Stimulated activated naive CD8-positive, alpha-beta T cell treated with anti-CD3 and anti-CD28 coated beads, Interleukin-15, Interleukin-2, amounts not matched to agents 100 U/mL and 50 U/mL, for 24 hours (primary cell): ENCODE data around the gene CDK9.

Experiments used
- ATAC-seq: fragments of 150-1000 bp; cut with Tn5 transposase; one replicate; pipeline ENCODE4 v1.10.0; 2021
- DNase-seq: peaks from one replicate; pipeline ENCODE4 v3.0.0; 2021

CDK9 gene

GRCh38 chr9:127803507-127804352, 17.9 kb downstream of the CDK9 start:
- ATAC-seq (peak; percentile 6), DNase-seq (peak; percentile 37)

DNA sequence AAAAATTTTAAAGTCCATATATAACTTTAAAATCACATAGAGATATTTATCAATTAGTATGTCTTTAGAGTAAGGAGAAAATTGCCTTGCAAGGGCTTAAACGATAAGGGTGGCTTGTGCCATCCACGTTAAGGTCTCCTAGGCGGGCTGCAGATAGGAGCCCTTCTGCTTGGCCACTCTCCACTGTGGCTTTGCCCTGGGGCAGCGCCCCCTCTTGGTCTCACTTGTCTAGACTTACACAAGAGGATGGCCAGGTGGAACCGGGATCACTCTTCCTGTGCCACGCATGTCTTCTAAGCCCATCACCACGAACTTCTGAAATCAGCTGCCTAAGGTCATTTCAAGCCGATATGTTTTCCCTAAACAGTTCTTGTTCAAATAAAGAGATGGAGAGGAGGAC, 19.8 kb downstream of the CDK9 start:
- no peak for ATAC-seq
- peak; percentile 67 for DNase-seq

DNA sequence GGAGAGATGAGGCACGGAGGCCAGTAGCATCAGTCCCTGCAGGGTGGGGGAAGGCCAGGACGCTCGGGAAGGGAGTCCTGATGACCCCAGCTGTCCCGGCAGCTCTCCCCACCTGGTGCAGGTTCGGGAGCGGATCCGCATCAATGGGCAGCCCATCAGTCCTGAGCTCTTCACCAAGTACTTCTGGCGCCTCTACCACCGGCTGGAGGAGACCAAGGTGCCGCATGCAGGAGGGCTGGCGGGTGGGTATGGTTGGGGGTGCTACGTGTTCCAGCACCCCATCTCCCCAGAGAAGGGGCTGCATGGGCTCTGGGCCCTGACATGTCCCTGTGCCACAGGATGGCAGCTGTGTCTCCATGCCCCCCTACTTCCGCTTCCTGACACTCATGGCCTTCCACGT, 21.0 kb downstream of the CDK9 start:
- no peak for DNase-seq
- ATAC-seq = no peak

DNA sequence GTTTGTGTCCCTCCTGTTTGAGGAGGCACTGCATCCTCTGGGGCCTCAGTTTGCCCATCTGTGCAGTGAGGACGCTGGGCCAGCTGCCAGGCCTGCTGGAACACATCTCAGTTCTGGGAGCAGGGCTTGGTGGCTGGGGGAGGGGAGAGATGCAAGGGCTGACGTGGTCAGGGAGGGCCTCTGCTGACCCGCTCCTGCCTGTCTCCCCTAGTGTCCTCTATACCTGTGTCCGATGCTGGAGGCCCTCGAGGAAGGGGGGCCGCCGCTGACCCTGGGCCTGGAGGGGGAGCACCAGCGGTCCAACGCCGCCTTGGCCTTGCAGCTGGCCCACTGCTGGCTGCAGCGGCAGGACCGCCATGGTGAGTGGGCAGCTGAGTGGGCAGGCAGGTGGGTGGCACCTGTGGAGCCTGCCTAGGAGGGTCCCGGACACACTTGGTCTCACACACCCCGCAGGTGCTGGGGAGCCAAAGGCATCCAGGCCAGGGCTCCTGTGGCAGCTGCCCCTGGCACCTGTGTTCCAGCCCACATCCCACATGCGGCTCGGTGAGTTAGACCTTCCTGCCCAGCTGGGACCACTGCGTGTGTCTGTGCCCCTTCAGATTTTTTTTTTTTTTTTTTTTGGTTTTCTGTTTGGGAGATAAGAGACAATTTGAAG, 22.6 kb downstream of the CDK9 start:
- no peak for ATAC-seq
- no peak for DNase-seq

DNA sequence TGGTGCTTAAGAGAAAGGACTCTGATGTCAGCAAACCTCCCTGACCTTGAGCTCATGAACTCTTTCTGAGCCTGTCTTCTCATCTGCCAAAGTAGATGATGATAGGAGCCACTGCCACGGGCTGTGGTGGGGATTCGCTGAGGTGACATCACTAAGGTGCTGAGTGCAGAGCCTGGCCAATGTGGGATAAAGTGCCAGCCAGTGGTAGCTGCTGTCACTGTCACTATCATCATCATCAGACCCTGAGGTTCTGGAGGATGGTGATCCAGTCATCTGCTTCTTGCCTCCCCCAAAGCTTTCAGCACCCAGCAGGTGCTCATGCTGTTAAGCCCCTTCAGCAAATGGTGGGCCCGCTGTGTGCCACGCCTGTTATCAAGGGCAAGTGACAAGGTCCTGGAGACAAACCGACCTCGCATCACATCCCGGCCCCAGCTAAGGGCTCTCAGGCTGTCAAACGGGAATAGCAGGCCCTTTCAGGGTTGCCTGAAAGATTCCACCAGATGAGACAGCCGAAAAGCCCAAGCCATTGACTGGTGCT, 23.2 kb downstream of the CDK9 start:
- ATAC-seq (peak; percentile 26), DNase-seq (no peak)

DNA sequence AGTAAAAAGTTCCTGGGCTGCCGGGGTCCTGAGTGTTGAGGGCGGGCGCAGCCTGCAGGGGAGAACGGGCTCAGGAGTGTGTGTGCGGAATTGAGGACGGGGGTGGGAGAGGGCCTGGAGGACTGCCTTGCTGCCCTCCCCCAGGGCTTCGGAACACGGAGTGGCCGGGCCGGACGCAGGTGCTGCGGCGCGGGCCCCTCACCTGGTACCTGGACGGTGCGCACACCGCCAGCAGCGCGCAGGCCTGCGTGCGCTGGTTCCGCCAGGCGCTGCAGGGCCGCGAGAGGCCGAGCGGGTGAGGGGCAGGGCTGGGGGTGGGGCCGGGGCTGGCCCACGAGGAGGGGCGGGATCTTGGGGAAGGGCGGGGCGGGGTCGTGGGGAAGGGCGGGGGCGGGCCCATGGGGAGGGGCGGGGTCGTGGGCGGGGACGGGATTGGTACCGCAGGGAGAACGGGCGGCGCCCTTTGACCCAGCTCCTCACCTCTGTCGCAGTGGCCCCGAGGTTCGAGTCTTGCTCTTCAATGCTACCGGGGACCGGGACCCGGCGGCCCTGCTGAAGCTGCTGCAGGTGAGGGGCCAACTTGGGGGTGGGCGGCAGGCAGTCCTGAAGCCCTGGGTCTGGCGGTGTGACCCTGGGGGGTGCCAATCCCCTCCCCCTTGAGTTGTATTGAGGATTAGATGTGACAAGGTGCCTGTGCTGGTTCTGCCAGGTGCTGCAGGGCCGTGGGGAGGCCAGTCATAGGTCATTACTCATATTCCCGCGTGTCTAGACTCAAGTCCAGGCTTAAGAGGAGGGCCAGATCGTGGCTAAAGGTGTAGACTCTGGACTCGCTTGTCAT, 23.9 kb downstream of the CDK9 start:
- DNase-seq (no peak), ATAC-seq (no peak)

DNA sequence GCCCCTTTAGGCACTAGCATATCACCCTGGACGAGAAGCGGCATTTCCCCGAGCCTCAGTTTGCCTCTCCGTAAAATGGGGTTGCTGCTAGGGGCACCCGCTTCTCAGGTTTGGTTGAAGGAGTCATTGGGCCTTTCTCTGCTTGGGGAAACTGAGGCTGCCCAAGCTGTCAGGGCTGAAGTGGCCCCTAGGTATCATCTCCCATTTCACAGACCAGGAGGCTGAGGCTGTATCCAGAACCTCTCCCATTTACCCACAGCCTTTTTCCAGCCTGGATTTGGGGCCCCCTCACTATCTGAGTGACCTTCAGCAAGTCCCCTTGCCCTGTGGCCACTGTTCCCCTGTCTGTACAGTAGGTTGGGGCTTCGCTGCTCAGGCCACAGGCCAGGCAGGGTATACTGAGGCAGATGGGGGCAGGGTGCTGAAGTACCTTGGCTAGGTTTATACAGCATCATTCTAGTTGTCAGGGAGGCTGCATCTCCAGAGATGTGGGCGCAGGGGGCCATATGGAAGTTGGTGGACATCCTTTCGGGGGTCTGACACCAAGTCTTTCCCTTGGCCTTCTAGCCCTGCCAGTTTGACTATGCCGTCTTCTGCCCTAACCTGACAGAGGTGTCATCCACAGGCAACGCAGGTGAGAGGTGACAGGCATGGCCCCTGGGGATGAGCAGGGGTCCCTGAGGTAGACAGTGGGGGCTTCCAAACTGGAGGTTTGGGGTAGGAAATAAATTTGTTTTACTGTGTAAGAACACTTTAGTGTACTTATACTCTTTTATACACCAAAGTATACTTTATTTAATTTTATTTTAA, 24.7 kb downstream of the CDK9 start:
- DNase-seq (no peak), ATAC-seq (no peak)

- ATAC-seq (no peak), DNase-seq (no peak)
Observed at GRCh38 chr9:127812011-127812410, 26.2 kb downstream of the CDK9 start.

- ATAC-seq (no peak), DNase-seq (no peak)
Observed at GRCh38 chr9:127812936-127813675, 27.3 kb downstream of the CDK9 start.

GRCh38 chr9:127813686-127814226, 27.9 kb downstream of the CDK9 start:
- ATAC-seq = no peak
- DNase-seq = no peak

DNA sequence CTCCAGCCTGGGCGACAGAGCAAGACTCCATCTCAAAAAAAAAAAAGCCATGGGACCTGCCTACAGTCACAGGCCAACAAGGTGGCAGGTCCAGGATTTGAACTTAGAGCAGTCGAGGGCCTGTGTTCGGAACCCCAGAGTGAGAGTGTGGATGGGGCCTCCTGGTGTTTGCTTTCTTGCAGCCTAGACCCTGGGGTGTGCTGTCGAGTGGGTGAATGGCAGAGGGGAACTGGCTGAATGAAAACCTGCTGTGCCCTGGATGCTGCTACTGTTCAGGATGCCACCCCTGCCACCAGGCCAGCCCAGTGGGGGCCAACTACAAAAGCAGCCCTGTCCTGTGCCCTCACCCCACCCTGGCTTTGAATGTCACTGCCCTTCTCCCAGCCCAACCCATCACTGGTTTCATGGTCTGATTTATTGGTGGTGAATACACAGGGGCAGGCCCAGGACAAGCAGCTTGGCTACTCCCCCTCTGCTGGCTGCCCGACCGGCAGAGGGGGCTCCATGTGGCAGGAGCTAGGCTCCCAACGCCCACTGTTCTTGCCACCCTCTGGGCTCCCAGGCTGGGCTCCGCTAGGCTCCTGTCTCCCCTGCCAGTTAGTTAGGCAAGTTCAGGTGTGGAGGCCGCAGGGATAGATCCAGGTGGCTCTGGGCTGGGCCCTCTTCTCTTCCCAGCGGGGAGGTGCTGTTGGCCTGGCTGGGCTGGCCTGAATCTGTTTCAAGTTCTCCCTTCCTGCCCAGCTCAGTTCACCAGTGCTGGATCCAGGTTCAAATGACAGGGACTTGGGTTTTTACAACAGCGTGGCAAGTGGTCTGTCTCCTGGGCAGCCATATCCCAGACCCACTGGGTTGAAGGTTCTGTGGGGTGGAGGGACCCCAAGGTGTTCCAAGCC, 29.0 kb downstream of the CDK9 start:
- DNase-seq (no peak), ATAC-seq (no peak)

GRCh38 chr9:127815512-127816361, 29.9 kb downstream of the CDK9 start:
- ATAC-seq (no peak), DNase-seq (no peak)

- DNase-seq = no peak
- ATAC-seq = no peak
Observed at GRCh38 chr9:127816362-127816725, 30.5 kb downstream of the CDK9 start.

GRCh38 chr9:127816728-127817127, 30.9 kb downstream of the CDK9 start:
- DNase-seq = no peak
- ATAC-seq = no peak

- no peak for ATAC-seq
- DNase-seq = no peak
Observed at GRCh38 chr9:127817881-127818434, 32.1 kb downstream of the CDK9 start.

DNA sequence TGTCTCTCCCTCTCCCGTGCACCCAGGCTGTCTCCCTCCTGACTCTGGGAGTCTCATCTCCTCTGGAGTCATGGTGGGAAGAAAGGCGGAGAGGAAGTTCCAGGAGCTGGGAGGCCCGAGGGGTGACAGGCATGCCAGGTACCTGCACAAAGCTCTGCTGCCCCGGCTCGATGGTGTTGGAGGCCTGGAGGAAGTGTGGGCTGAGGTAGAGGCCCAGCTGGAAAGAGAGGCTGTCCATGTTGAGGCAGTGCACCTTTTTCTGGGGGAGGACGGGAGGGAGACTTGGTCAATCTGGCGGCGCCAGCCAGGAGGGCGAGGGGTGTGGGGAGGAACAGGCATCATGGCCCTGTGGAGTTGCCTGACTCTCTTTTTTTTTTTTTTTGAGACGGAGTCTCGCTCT, 32.7 kb downstream of the CDK9 start:
- no peak for ATAC-seq
- DNase-seq = no peak

GRCh38 chr9:127822108-127822507, 36.3 kb downstream of the CDK9 start:
- DNase-seq (no peak), ATAC-seq (no peak)

DNA sequence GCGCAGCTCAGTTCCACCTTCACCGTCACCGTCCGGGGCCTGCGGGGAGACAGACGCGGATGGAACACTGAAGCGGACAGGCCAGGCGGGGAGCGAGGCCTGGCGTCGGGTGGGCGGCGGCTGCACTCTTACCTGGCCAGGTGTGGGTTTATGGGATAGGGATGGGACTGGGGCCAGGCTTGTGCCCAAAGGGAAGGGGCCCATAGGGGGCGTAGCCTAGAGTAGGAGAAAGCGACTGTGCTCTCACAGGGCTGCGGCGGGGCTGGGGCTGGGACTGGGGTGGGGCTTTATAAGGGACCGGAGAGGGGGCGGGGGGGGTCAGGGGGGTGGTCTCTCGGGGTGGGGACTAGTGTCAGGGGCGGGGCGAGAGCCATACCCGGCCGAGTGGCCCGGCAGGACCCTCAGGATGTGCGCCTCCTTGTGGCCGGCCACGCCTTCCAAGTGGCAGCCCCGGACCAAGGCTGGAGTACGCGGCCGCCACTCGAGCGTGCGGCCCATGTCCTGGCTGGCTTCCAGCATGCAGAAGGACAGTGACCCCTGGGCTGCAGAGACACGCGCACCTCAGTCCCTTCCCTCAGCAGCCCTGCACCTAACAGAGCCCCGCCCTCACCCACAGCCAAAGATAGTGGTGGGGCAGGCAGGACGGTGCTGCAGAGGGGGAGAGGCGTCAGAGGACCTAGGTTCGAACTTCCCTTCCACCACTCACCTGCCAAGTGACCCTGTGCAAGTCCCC, 39.7 kb downstream of the CDK9 start:
- no peak for ATAC-seq
- DNase-seq = no peak
